Erythroblast (primary cell): ENCODE data around the gene PARP16.

Source experiments
- DNase-seq, 2 experiments: peaks; one replicate each; lab custom pipeline; 2025; lab: John Stamatoyannopoulos, UW
- GATA1 ChIP-seq: IDR thresholded peaks from 2 replicates; pipeline ENCODE4 v1.6.1; 2011; ENCODE audit warnings: low read depth, mild to moderate bottlenecking, control low read depth, low read length, moderate library complexity
- POLR2A ChIP-seq: IDR thresholded peaks from 2 replicates; pipeline ENCODE4 v1.6.1; 2011; ENCODE audit warnings: mild to moderate bottlenecking, low read length

PARP16 gene

GRCh38 chr15:65278480-65278879, 8.2 kb downstream of the PARP16 start:
- no peak for DNase-seq
- TF ChIP-seq GATA1 (no peak), POLR2A (no peak)

- DNase-seq: no peak
- no peak for TF ChIP-seq POLR2A
- TF ChIP-seq GATA1: no peak
Measured at GRCh38 chr15:65277015-65277414, 9.7 kb downstream of the PARP16 start.

- TF ChIP-seq POLR2A (no peak), GATA1 (no peak)
- peak in 1 of 2 experiments; percentile 17 for DNase-seq
Measured at GRCh38 chr15:65275728-65276126, 11.0 kb downstream of the PARP16 start.

GRCh38 chr15:65275104-65275727, 11.5 kb downstream of the PARP16 start:
- TF ChIP-seq GATA1: no peak
- TF ChIP-seq POLR2A: no peak
- no peak for DNase-seq

GRCh38 chr15:65270811-65271545, 15.7 kb downstream of the PARP16 start:
- peak; percentile 55 to 74 for DNase-seq

- TF ChIP-seq GATA1: no peak
- no peak for TF ChIP-seq POLR2A
Measured at GRCh38 chr15:65268411-65268810, 18.3 kb downstream of the PARP16 start.

GRCh38 chr15:65266469-65266868, 20.2 kb downstream of the PARP16 start:
- no peak for DNase-seq
- TF ChIP-seq GATA1: no peak
- no peak for TF ChIP-seq POLR2A

More at GRCh38 chr15:65268411-65268810, 18.3 kb downstream of the PARP16 start:
- DNase-seq: no peak

GRCh38 chr15:65264863-65265430, 21.7 kb downstream of the PARP16 start:
- DNase-seq: no peak
- TF ChIP-seq POLR2A (no peak), GATA1 (no peak)

- DNase-seq: no peak
- TF ChIP-seq GATA1: no peak
- no peak for TF ChIP-seq POLR2A
Measured at GRCh38 chr15:65263313-65263712, 23.4 kb downstream of the PARP16 start.

GRCh38 chr15:65260968-65261367, 25.7 kb downstream of the PARP16 start:
- no peak for DNase-seq
- no peak for TF ChIP-seq POLR2A
- TF ChIP-seq GATA1: no peak

GRCh38 chr15:65259367-65259797, 27.3 kb downstream of the PARP16 start:
- TF ChIP-seq POLR2A (no peak), GATA1 (no peak)
- no peak for DNase-seq

GRCh38 chr15:65258375-65259262, 28.1 kb downstream of the PARP16 start:
- TF ChIP-seq GATA1 (no peak), POLR2A (no peak)
- no peak for DNase-seq

GRCh38 chr15:65255486-65256140, 31.1 kb downstream of the PARP16 start:
- no peak for TF ChIP-seq GATA1
- TF ChIP-seq POLR2A: no peak
- DNase-seq: no peak

- TF ChIP-seq GATA1 (no peak), POLR2A (no peak)
- DNase-seq: no peak
Measured at GRCh38 chr15:65254758-65255157, 31.9 kb downstream of the PARP16 start.
